ENCODE data around the gene GPRC6A.

Gene GPRC6A

GRCh38 chr6:116745176-116745575, 83.7 kb downstream of the GPRC6A start:
- H3K4me3 ChIP-seq (ENCODE audit: low read depth, low read length): no peak overlapping the region
- no peak for TF ChIP-seq CTCF (IDR thresholded peaks at IDR 0.05; ENCODE audit: borderline replicate concordance, insufficient read depth, low read depth, low read length)
